ENCODE data around the gene KRTAP22-2.

KRTAP22-2 gene

DNA sequence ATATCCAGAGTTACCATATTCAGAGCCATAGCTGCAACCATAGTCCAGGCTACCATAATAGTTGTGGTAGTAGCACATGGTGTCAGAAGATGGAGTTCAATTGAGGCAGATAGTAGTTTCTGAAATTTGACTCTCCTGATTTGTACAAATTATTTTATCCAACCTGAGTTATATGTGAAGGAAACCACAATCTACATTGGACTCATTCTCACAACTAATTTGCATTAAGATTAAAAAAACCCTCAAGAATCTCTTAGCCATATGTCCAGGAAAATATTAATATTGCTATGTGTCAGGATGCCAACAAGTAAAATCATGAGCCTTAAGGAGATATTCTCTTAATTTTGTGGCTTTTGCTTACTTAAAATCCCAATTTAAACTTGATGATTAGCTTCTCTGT lies at the start of gene KRTAP22-2:
KRTAP22-2 (minus strand) TSS at position 101 of the 400 bp plus-strand sequence.
- DNase-seq: no peak

GRCh38 chr21:30638686-30639085 lies 48.5 kb upstream of the KRTAP22-2 start:
- no peak for DNase-seq

DNA sequence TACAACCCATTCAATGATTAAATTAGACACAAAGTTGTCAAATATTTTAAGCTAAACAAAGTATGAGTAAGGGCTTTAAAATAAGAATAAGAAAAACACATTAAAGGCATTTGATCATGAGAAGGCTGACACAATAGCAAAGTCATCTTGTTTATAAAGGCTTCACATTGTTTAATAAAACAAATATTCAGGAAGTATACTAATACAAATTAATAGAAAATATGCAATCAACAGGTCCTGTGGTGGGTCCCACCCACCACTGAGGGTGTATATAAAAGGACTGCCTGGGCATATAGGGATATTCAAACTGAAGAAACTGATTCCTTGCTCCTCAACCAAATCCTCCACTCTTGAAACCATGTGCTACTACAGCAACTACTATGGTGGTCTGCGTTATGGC lies 44.7 kb upstream of the KRTAP22-2 start, which contains the start of gene KRTAP20-2:
KRTAP20-2 (plus strand) TSS at position 301 of the 400 bp plus-strand sequence; CDS start at position 359, 58 bp downstream.
- DNase-seq: no peak

DNA sequence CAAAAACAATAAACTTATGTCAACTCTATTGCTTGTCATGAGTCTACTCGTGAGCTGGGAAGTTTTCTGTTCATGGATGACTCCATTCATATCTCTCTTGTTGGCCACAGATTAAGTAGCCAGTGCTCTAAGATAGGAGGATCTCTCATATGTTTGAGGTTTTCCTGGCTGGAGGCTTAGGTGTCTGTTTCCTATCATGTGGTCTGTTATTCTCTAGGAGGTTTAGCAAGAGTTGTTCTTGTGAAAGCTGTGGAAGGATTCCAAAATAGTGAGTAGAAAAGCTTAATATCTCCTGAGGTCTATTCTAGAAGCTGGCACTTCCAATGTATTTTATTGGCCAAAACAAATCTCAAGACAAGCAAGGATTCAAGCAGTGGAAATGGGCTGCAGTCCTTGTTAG lies 39.0 kb upstream of the KRTAP22-2 start:
- DNase-seq: no peak

- DNase-seq: no peak
These were observed 37.9 kb upstream of the KRTAP22-2 start for GRCh38 chr21:30628109-30628508.

- DNase-seq: no peak
These were observed 35.4 kb upstream of the KRTAP22-2 start for GRCh38 chr21:30625449-30626165.

GRCh38 chr21:30623362-30623761 lies 33.2 kb upstream of the KRTAP22-2 start:
- DNase-seq: no peak

DNA sequence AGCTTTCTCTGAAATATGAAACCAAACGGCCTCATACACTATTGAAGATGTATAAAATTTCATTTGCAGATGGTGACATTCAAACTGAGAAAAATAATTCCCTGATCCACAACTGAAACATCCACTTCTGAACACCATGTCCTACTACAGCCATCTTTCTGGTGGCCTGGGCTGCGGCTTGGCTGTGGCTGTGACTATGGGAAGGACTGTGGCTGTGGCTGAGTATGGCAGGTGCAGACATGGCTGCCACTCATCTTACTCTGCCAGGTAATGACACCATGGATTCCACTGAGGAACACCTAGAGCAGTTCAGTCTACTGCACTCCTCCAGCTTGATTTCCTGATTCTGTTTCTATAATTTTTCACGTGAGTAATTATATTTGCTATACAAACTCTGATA lies 30.3 kb upstream of the KRTAP22-2 start, which contains the start of gene KRTAP20-4:
KRTAP20-4 (plus strand) TSS at position 106 of the 400 bp plus-strand sequence.
- no peak for DNase-seq

DNA sequence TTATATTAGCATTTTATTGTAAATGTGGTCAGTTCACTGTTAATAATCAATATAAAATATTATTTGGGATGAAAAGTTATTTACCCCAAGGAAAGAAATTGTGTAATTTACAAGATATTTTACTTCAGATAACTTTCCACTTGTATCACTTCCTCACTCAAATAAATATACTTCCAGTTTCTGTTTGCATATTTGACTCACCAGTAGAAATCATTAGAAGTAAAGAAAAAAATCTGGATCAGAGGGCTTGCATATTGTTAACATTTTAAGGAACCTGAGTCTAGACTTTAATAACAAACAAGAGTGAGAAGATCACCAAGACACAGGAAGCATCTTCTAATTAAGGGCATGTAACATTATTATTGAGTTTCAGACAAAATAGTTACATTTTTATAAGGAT lies 29.9 kb upstream of the KRTAP22-2 start:
- no peak for DNase-seq

DNA sequence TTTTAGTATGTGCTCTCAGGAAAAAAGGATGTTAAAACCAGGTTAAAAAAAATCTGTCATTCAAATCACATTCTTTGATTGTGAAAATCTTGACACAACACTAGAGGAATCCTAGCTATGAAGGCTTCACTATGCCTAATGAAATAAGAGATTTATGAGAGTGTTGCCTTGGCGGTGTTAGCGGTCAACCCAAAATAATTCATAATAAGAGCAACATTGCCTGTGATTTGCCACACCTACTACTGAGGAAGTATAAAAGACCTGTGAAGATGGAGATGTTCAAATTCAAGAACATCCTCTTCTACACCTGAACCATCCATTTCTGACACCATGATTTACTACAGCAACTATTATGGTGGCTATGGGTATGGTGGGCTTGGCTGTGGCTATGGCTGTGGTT lies 25.9 kb upstream of the KRTAP22-2 start, which contains the start of gene KRTAP20-1:
KRTAP20-1 (plus strand) TSS at position 301 of the 400 bp plus-strand sequence; CDS start at position 331, 30 bp downstream.
- DNase-seq: no peak

- DNase-seq: no peak
These were observed 25.0 kb upstream of the KRTAP22-2 start for GRCh38 chr21:30615199-30615598.

DNA sequence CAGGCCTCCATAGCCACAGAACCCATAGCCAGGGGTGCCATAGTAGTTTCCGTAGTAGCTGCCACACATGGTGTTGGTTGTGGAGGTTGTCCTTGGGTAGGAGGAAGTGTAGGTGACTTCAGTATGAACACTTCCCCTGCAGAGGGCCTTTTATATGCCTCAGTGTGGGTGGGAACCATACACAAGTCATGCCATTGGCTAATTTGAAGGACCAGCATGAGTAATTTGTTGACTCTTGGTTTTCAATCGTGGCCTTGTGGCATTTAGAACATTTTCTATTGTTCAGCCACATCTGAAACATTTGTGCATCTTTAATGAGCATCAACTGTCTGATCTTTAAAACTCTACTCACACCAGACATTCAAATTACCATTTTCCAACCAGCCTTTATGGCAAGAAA lies 23.6 kb upstream of the KRTAP22-2 start, which contains the start of gene KRTAP6-1:
KRTAP6-1 (minus strand) TSS at position 95 of the 400 bp plus-strand sequence; CDS start at position 69, 26 bp downstream.
- DNase-seq: no peak

DNA sequence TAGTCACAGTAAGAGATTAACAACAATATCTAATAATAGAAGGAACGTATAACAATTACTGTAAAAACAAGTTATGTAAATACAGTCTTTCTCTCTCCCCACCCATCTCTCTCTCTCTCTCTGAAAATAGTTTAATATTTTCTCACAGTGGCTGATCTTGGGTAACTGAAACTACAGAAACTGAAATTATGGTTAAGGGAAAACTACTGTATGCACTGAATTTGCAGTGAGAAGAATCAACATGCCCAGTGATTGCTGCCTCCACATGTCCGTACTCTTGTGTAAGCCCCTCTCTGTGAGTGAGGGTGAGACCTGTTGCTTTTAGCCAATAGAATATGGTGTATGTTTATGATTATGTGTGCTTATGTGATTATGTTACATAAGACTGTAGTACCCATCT lies 21.9 kb upstream of the KRTAP22-2 start:
- DNase-seq: no peak

GRCh38 chr21:30605968-30606367 lies 15.8 kb upstream of the KRTAP22-2 start:
- DNase-seq: no peak

GRCh38 chr21:30600787-30601186 lies 10.6 kb upstream of the KRTAP22-2 start, which contains the start of gene KRTAP22-1:
Gene KRTAP22-1 (plus strand): TSS chr21:30601087.
- no peak for DNase-seq

DNA sequence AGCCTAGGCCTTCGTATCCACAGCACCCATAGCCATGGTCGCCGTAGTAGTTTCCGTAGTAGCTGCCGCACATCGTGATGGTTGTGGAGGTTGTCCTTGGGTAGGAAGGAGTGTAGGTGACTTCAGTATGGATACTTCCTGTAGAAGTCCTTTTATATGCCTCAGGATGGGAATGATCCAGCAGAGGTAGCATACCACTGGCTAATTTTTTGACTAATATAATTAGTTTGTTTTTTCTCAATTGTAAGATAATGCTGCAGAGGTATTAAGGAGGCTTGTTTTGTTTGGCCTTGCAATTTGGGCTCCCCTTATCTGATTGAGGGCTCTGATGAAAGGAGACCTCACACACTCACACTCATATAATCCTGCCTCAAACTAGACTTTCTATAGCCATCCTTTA lies 8.6 kb upstream of the KRTAP22-2 start, which contains the start of gene KRTAP6-2:
KRTAP6-2 (minus strand) TSS at position 101 of the 400 bp plus-strand sequence; CDS start at position 73, 28 bp downstream.
- DNase-seq: no peak

- no peak for DNase-seq
These were observed 1.9 kb upstream of the KRTAP22-2 start, which contains the start of gene KRTAP6-3 for GRCh38 chr21:30592140-30592539. Gene KRTAP6-3 (plus strand): TSS chr21:30592440. CDS start chr21:30592446, 6 bp downstream.

DNA sequence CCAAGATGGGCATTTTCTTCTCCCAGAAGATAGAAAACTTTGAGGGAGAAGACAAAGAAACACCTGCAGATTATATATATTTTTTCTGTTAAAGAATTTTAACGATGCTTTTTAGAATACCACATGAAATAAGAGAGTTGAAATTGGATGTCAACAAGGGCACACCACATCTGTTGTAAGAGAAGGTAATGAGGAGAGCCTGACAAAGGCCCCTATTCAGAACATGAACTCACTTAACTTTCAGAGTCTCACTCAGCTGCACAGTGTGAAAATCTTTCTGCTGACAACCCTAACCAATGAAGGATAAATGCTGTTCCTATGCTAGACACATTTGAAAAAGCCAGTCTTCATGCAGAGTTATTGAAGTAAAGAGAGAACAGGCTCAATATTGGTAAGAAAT lies 7.3 kb downstream of the KRTAP22-2 start:
- no peak for DNase-seq

DNA sequence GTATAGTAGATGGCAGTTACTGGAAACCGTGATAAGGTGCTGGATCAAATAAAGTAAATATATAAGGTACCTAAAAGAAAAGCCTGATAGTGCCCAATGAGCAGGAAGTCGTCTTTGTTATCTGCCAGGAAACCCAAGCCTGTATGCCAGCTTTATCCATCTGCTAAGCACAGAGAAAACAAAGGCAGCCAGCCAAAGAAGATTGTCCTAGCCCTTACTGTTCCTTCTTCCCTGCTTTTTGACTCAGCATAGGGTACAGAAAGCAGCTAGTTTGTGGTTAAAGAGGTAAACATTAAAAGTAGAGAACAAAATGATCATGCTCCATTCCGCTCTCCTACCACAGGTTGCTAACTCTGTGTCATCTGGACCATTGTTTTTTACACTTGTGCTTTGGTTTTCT lies 10.1 kb downstream of the KRTAP22-2 start:
- DNase-seq: no peak

- no peak for DNase-seq
These were observed 10.9 kb downstream of the KRTAP22-2 start for GRCh38 chr21:30579346-30579745.

- DNase-seq: no peak
These were observed 12.4 kb downstream of the KRTAP22-2 start for GRCh38 chr21:30577766-30578165.

GRCh38 chr21:30567617-30568016 lies 22.6 kb downstream of the KRTAP22-2 start:
- no peak for DNase-seq

DNA sequence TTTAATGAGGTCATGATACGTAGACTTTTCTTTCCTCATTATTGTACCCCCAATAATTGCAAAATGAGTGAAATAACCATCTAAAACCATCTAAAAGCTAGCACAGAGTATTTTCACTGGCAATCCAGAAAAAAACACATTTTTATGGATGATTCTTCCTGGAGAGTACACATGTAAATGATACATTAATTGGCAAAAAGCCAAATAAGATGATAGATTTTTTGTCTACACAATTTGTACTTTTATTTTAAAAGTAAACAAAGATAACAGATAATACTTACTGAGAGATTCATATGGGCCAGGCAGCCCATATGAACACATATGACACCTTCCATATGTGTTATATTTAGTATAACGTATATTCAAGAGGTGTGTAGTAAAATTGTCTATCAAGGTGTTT lies 26.6 kb downstream of the KRTAP22-2 start:
- no peak for DNase-seq

- no peak for DNase-seq
These were observed 27.1 kb downstream of the KRTAP22-2 start for GRCh38 chr21:30563072-30563471.
